ENCODE results near the gene MRPS14.

MRPS14 gene

GRCh38 chr1:175023043-175023921, at the start of gene MRPS14:
Gene MRPS14, minus strand, starts transcription at chr1:175023425. Its CDS starts 17 bp downstream, at chr1:175023408.
- Histone ChIP-seq H3K9ac (ENCODE audit: low read length) (peak within 1 kb of the TSS; percentile 79), H3K27me3 (ENCODE audit: control insufficient read depth, insufficient read depth, low read length) (no peaks in the 10 kb centered on the region), H3K4me3 (ENCODE audit: low read length) (peak within 1 kb of the TSS; percentile 81), H3K27ac (ENCODE audit: low read length) (peak within 1 kb of the TSS; percentile 40), H3K4me1 (ENCODE audit: control insufficient read depth, low read depth, low read length) (no peaks in the 10 kb centered on the region), H3K36me3 (ENCODE audit: control insufficient read depth, low read depth, low read length) (peaks cover 2% of the 10 kb centered on the region), H3K9me3 (ENCODE audit: control insufficient read depth, low read depth, low read length) (no peaks in the 10 kb centered on the region)

- Histone ChIP-seq H3K4me3 (ENCODE audit: low read length) (no peak overlapping the region), H3K4me1 (ENCODE audit: control insufficient read depth, low read depth, low read length) (peaks cover 24% of the 10 kb centered on the region), H3K36me3 (ENCODE audit: control insufficient read depth, low read depth, low read length) (no peaks in the 10 kb centered on the region), H3K9me3 (ENCODE audit: control insufficient read depth, low read depth, low read length) (no peaks in the 10 kb centered on the region), H3K9ac (ENCODE audit: low read length) (peak overlapping the region; percentile 40), H3K27ac (ENCODE audit: low read length) (no peak overlapping the region), H3K27me3 (ENCODE audit: control insufficient read depth, insufficient read depth, low read length) (no peaks in the 10 kb centered on the region)
Measured at GRCh38 chr1:175072099-175072951, 49.1 kb upstream of the MRPS14 start.

GRCh38 chr1:175071276-175071943, 48.2 kb upstream of the MRPS14 start:
- Histone ChIP-seq H3K4me3 (ENCODE audit: low read length) (no peak overlapping the region), H3K9me3 (ENCODE audit: control insufficient read depth, low read depth, low read length) (no peaks in the 10 kb centered on the region), H3K27ac (ENCODE audit: low read length) (no peak overlapping the region), H3K27me3 (ENCODE audit: control insufficient read depth, insufficient read depth, low read length) (no peaks in the 10 kb centered on the region), H3K36me3 (ENCODE audit: control insufficient read depth, low read depth, low read length) (no peaks in the 10 kb centered on the region), H3K4me1 (ENCODE audit: control insufficient read depth, low read depth, low read length) (peaks cover 24% of the 10 kb centered on the region), H3K9ac (ENCODE audit: low read length) (no peak overlapping the region)

GRCh38 chr1:175070818-175071217, 47.6 kb upstream of the MRPS14 start:
- Histone ChIP-seq H3K9ac (ENCODE audit: low read length) (no peak overlapping the region), H3K9me3 (ENCODE audit: control insufficient read depth, low read depth, low read length) (no peaks in the 10 kb centered on the region), H3K36me3 (ENCODE audit: control insufficient read depth, low read depth, low read length) (no peaks in the 10 kb centered on the region), H3K27me3 (ENCODE audit: control insufficient read depth, insufficient read depth, low read length) (no peaks in the 10 kb centered on the region), H3K27ac (ENCODE audit: low read length) (no peak overlapping the region), H3K4me1 (ENCODE audit: control insufficient read depth, low read depth, low read length) (peaks cover 24% of the 10 kb centered on the region), H3K4me3 (ENCODE audit: low read length) (no peak overlapping the region)

- Histone ChIP-seq H3K9me3 (ENCODE audit: control insufficient read depth, low read depth, low read length) (no peaks in the 10 kb centered on the region), H3K27ac (ENCODE audit: low read length) (no peak within 1 kb of the TSS), H3K4me1 (ENCODE audit: control insufficient read depth, low read depth, low read length) (peaks cover 9% of the 10 kb centered on the region), H3K9ac (ENCODE audit: low read length) (no peak within 1 kb of the TSS), H3K4me3 (ENCODE audit: low read length) (no peak within 1 kb of the TSS), H3K36me3 (ENCODE audit: control insufficient read depth, low read depth, low read length) (no peaks in the 10 kb centered on the region), H3K27me3 (ENCODE audit: control insufficient read depth, insufficient read depth, low read length) (no peaks in the 10 kb centered on the region)
Measured at GRCh38 chr1:175067362-175068106, 44.3 kb upstream of the MRPS14 start, which contains the start of gene TNN. Gene TNN, plus strand, starts transcription at chr1:175067833. Its CDS starts 9,586 bp downstream, at chr1:175077419.

GRCh38 chr1:175062858-175063257, 39.6 kb upstream of the MRPS14 start:
- Histone ChIP-seq H3K36me3 (ENCODE audit: control insufficient read depth, low read depth, low read length) (no peaks in the 10 kb centered on the region), H3K4me1 (ENCODE audit: control insufficient read depth, low read depth, low read length) (no peaks in the 10 kb centered on the region), H3K9me3 (ENCODE audit: control insufficient read depth, low read depth, low read length) (no peaks in the 10 kb centered on the region)

GRCh38 chr1:175062339-175062738, 39.1 kb upstream of the MRPS14 start:
- H3K27ac ChIP-seq (ENCODE audit: low read length), result no peak overlapping the region
- H3K4me1 ChIP-seq (ENCODE audit: control insufficient read depth, low read depth, low read length), result no peaks in the 10 kb centered on the region
- H3K9me3 ChIP-seq (ENCODE audit: control insufficient read depth, low read depth, low read length), result no peaks in the 10 kb centered on the region
- H3K36me3 ChIP-seq (ENCODE audit: control insufficient read depth, low read depth, low read length), result no peaks in the 10 kb centered on the region
- no peak overlapping the region for H3K4me3 ChIP-seq (ENCODE audit: low read length)
- no peak overlapping the region for H3K9ac ChIP-seq (ENCODE audit: low read length)
- H3K27me3 ChIP-seq (ENCODE audit: control insufficient read depth, insufficient read depth, low read length), result no peaks in the 10 kb centered on the region

More at GRCh38 chr1:175062858-175063257, 39.6 kb upstream of the MRPS14 start:
- Histone ChIP-seq H3K27me3 (ENCODE audit: control insufficient read depth, insufficient read depth, low read length) (no peaks in the 10 kb centered on the region), H3K9ac (ENCODE audit: low read length) (no peak overlapping the region), H3K4me3 (ENCODE audit: low read length) (no peak overlapping the region), H3K27ac (ENCODE audit: low read length) (no peak overlapping the region)

GRCh38 chr1:175054736-175055135, 31.5 kb upstream of the MRPS14 start:
- Histone ChIP-seq H3K27ac (ENCODE audit: low read length) (no peak overlapping the region), H3K9me3 (ENCODE audit: control insufficient read depth, low read depth, low read length) (no peaks in the 10 kb centered on the region), H3K4me3 (ENCODE audit: low read length) (no peak overlapping the region), H3K4me1 (ENCODE audit: control insufficient read depth, low read depth, low read length) (no peaks in the 10 kb centered on the region), H3K36me3 (ENCODE audit: control insufficient read depth, low read depth, low read length) (no peaks in the 10 kb centered on the region), H3K9ac (ENCODE audit: low read length) (no peak overlapping the region), H3K27me3 (ENCODE audit: control insufficient read depth, insufficient read depth, low read length) (no peaks in the 10 kb centered on the region)

GRCh38 chr1:175050992-175051391, 27.8 kb upstream of the MRPS14 start:
- no peaks in the 10 kb centered on the region for H3K27me3 ChIP-seq (ENCODE audit: control insufficient read depth, insufficient read depth, low read length)
- no peaks in the 10 kb centered on the region for H3K4me1 ChIP-seq (ENCODE audit: control insufficient read depth, low read depth, low read length)
- no peaks in the 10 kb centered on the region for H3K9me3 ChIP-seq (ENCODE audit: control insufficient read depth, low read depth, low read length)

GRCh38 chr1:175045519-175045918, 22.3 kb upstream of the MRPS14 start:
- H3K27ac ChIP-seq (ENCODE audit: low read length), result no peak overlapping the region
- no peak overlapping the region for H3K4me3 ChIP-seq (ENCODE audit: low read length)
- no peaks in the 10 kb centered on the region for H3K27me3 ChIP-seq (ENCODE audit: control insufficient read depth, insufficient read depth, low read length)
- H3K4me1 ChIP-seq (ENCODE audit: control insufficient read depth, low read depth, low read length), result peaks cover 5% of the 10 kb centered on the region
- H3K9ac ChIP-seq (ENCODE audit: low read length), result no peak overlapping the region
- H3K9me3 ChIP-seq (ENCODE audit: control insufficient read depth, low read depth, low read length), result no peaks in the 10 kb centered on the region
- H3K36me3 ChIP-seq (ENCODE audit: control insufficient read depth, low read depth, low read length), result no peaks in the 10 kb centered on the region

More at GRCh38 chr1:175050992-175051391, 27.8 kb upstream of the MRPS14 start:
- H3K4me3 ChIP-seq (ENCODE audit: low read length), result no peak overlapping the region
- H3K36me3 ChIP-seq (ENCODE audit: control insufficient read depth, low read depth, low read length), result no peaks in the 10 kb centered on the region
- no peak overlapping the region for H3K27ac ChIP-seq (ENCODE audit: low read length)
- no peak overlapping the region for H3K9ac ChIP-seq (ENCODE audit: low read length)
